GM19397 (cell line): ENCODE results near the gene PSPH.
"Not testable (repeated sequence)": the region's sequence is repeated elsewhere in the genome, so short reads cannot be mapped to it uniquely, and the experiment has no call there.

ENCODE experiments used
- ATAC-seq: cut with Tn5 transposase; IDR thresholded peaks from one replicate; pipeline ENCODE4 v1.9.1; 2021; ENCODE audit warnings: mild to moderate bottlenecking, moderate library complexity; ENCODE audit not compliant: unreplicated experiment

PSPH gene

GRCh38 chr7:56051339-56052191, at the start of gene PSPH, which contains the start of gene CCT6A:
Gene PSPH (minus strand): TSS chr7:56051444. CDS start chr7:56021212, 30,232 bp downstream.
Gene CCT6A (plus strand): TSS chr7:56051765. CDS start chr7:56051849, 84 bp downstream.
- ATAC-seq: peak; percentile 98

- ATAC-seq: no peak
Measured at GRCh38 chr7:56099653-56100052, 48.4 kb upstream of the PSPH start.

- ATAC-seq: not testable (repeated sequence)
Measured at GRCh38 chr7:56098187-56099008, 47.2 kb upstream of the PSPH start.

- no peak for ATAC-seq
Measured at GRCh38 chr7:56097700-56098099, 46.5 kb upstream of the PSPH start.

GRCh38 chr7:56092789-56093531, 41.7 kb upstream of the PSPH start, which contains the start of gene PHKG1:
Gene PHKG1 (minus strand): TSS chr7:56092952. CDS start chr7:56088941, 4,011 bp downstream.
- ATAC-seq: no peak

- ATAC-seq: not testable (repeated sequence)
Measured at GRCh38 chr7:56092388-56092787, 41.1 kb upstream of the PSPH start.

- ATAC-seq: no peak
Measured at GRCh38 chr7:56091591-56091990, 40.3 kb upstream of the PSPH start.

- no peak for ATAC-seq
Measured at GRCh38 chr7:56087445-56087844, 36.2 kb upstream of the PSPH start.

- ATAC-seq: no peak
Measured at GRCh38 chr7:56086761-56087160, 35.5 kb upstream of the PSPH start.

- no peak for ATAC-seq
Measured at GRCh38 chr7:56083150-56083785, 32.0 kb upstream of the PSPH start.

- no peak for ATAC-seq
Measured at GRCh38 chr7:56081626-56082340, 30.5 kb upstream of the PSPH start.

- not testable (repeated sequence) for ATAC-seq
Measured at GRCh38 chr7:56080726-56081435, 29.6 kb upstream of the PSPH start.

GRCh38 chr7:56079450-56080185, 28.4 kb upstream of the PSPH start:
- no peak for ATAC-seq

- ATAC-seq: no peak
Measured at GRCh38 chr7:56078196-56078595, 27.0 kb upstream of the PSPH start.

GRCh38 chr7:56077681-56078080, 26.4 kb upstream of the PSPH start:
- ATAC-seq: no peak

GRCh38 chr7:56074371-56074791, 23.1 kb upstream of the PSPH start:
- peak; percentile 92 for ATAC-seq

- ATAC-seq: not testable (repeated sequence)
Measured at GRCh38 chr7:56066376-56066775, 15.1 kb upstream of the PSPH start.

GRCh38 chr7:56063882-56064625, 12.8 kb upstream of the PSPH start, which contains the start of gene SUMF2:
Gene SUMF2 (plus strand): TSS chr7:56064286. CDS start chr7:56064312, 26 bp downstream.
- peak; percentile 91 for ATAC-seq
